ENCODE results near the gene DPP6. TPM values are rescaled to one million over a fixed set of nuclear protein-coding genes. Genes with fewer than 3 reads are reported as not detected.

DPP6 gene
- total RNA-seq, 1 donor from 2014 or later, result 0.58 TPM

- no peak for DNase-seq (ENCODE audit: low spot score)
Observed at GRCh38 chr7:154587792-154588191, 535.6 kb downstream of the DPP6 start.

GRCh38 chr7:154591544-154591943 lies 539.3 kb downstream of the DPP6 start:
- no peak for DNase-seq (ENCODE audit: low spot score)

GRCh38 chr7:154592388-154592787 lies 540.2 kb downstream of the DPP6 start:
- no peak for DNase-seq (ENCODE audit: low spot score)

GRCh38 chr7:154598396-154598795 lies 546.2 kb downstream of the DPP6 start:
- no peak for DNase-seq (ENCODE audit: low spot score)

- DNase-seq (ENCODE audit: low spot score), result no peak
Observed at GRCh38 chr7:154598864-154599263, 546.7 kb downstream of the DPP6 start.

GRCh38 chr7:154610903-154611302 lies 558.7 kb downstream of the DPP6 start:
- DNase-seq (ENCODE audit: low spot score), result no peak

GRCh38 chr7:154613811-154614210 lies 561.6 kb downstream of the DPP6 start:
- DNase-seq (ENCODE audit: low spot score), result no peak

- no peak for DNase-seq (ENCODE audit: low spot score)
Observed at GRCh38 chr7:154620141-154620755, 568.0 kb downstream of the DPP6 start.

- no peak for DNase-seq (ENCODE audit: low spot score)
Observed at GRCh38 chr7:154623399-154623798, 571.2 kb downstream of the DPP6 start.

GRCh38 chr7:154627646-154628290 lies 575.6 kb downstream of the DPP6 start:
- DNase-seq (ENCODE audit: low spot score), result no peak

GRCh38 chr7:154628556-154628955 lies 576.4 kb downstream of the DPP6 start:
- no peak for DNase-seq (ENCODE audit: low spot score)

GRCh38 chr7:154631162-154631561 lies 579.0 kb downstream of the DPP6 start:
- no peak for DNase-seq (ENCODE audit: low spot score)

GRCh38 chr7:154633641-154634040 lies 581.4 kb downstream of the DPP6 start:
- DNase-seq (ENCODE audit: low spot score), result no peak

- no peak for DNase-seq (ENCODE audit: low spot score)
Observed at GRCh38 chr7:154638286-154638685, 586.1 kb downstream of the DPP6 start.

GRCh38 chr7:154640266-154640865 lies 588.2 kb downstream of the DPP6 start:
- no peak for DNase-seq (ENCODE audit: low spot score)

- DNase-seq (ENCODE audit: low spot score), result no peak
Observed at GRCh38 chr7:154640917-154641316, 588.7 kb downstream of the DPP6 start.

GRCh38 chr7:154644366-154644765 lies 592.2 kb downstream of the DPP6 start:
- no peak for DNase-seq (ENCODE audit: low spot score)

- DNase-seq (ENCODE audit: low spot score), result no peak
Observed at GRCh38 chr7:154646126-154647013, 594.2 kb downstream of the DPP6 start.

GRCh38 chr7:154647625-154648024 lies 595.4 kb downstream of the DPP6 start:
- DNase-seq (ENCODE audit: low spot score), result no peak

GRCh38 chr7:154649015-154649414 lies 596.8 kb downstream of the DPP6 start:
- DNase-seq (ENCODE audit: low spot score), result no peak

GRCh38 chr7:154649434-154649833 lies 597.2 kb downstream of the DPP6 start:
- no peak for DNase-seq (ENCODE audit: low spot score)

- no peak for DNase-seq (ENCODE audit: low spot score)
Observed at GRCh38 chr7:154650275-154650674, 598.1 kb downstream of the DPP6 start.

Measured in mesenteric fat pad (tissue), 1 donor.